Ammon's horn (tissue), 1 donor: Measurements from ENCODE around the gene ARHGAP10.
"Not testable (repeated sequence)": the region's sequence is repeated elsewhere in the genome, so short reads cannot be mapped to it uniquely, and the experiment has no call there.

Experiments used
- DNase-seq: peaks from one replicate; pipeline ENCODE4 v3.0.0-alpha.2; 2016; ENCODE audit warnings: low spot score

Gene ARHGAP10

DNA sequence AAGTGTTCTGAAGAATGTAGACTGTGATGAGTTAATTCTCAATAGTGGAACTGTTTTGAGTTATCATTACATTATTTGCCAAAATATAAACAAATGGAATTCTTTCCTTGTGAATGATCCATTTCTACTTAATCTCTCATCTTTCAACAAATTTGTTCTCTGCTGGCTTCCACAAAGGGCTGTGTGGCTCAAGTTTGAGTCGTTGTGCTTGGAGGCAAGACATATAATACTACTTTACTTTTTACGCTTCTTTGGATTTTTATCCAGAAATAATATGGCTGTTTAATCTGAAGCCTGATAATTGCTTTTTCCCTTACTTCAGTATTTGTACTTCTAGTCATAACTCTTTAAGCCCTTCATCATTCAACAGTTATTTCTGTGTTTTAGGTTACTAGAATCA, 169.5 kb downstream of the ARHGAP10 start:
- DNase-seq, result no peak

DNA sequence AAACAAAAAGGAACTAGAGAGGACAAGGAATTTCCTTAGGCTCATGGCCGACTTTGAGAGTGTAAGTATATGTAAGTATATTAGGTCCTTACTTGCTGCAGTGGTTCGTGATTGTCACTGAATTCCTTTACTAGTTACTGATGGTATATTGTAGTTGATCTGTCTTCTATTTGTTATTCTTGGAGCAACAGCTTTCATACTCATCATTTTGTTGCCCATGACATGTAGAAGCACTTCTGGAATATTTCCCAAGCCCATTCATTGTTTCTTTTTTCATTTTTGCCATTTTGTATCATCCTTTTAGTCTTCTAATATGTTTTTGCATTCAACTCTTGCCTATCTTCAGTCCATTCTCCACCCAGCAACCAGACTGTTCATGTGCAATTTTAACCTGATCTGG, 170.0 kb downstream of the ARHGAP10 start:
- DNase-seq, result no peak

DNA sequence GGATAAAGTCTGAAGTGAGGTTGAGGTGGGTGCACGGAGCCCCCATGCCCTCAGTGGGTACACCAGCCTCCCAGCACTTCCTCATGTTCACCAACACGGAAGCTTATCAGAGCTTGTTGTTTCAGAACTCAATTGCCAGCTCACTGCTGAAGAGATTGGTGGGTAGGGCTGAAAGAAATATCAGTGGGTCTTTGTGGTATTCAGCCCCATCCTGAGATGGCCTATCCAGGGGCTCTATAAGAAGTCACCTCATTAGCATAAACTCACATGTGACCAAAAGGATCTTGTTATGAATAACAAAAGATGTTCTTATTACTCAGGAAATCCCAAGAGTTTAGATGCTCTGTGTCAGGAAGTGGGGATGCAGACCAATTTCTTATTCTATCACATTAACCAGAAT, 177.3 kb downstream of the ARHGAP10 start:
- DNase-seq, result no peak

DNA sequence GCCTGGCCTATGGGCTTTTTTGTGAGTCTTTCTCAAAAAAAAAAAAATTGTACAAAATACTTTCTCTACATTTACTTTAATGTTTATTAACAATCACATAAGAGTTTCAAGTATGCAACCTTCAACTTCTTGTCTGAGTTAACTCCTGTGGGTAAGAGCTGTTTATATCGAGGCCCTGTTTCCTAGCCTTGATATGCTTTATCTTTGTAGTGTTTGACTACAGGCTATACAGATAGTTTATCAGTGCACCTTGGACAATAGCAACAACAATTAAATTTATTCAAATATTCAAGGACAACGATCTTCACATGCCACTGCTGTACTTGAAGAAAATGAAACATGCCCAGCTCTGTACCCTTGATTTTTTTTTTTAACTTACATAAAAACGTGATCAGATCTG, 178.4 kb downstream of the ARHGAP10 start:
- no peak for DNase-seq

DNA sequence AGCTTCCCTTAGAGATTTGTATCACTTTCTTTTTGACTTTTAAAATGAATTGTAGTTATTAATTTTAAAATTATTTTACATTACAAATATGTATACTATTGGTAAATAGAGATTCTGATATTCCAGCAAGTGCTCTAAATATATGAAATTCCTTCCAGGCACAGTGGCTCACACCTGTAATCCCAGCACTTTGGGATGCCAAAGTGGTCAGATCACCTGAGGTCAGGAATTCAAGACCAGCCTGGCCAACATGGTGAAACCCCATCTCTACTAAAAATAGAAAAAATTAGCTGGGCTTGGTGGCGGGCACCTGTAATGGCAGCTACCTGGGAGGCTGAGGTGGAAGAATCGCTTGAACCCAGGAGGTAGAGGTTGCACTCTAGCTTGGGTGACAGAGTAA, 180.2 kb downstream of the ARHGAP10 start:
- DNase-seq, result not testable (repeated sequence)

DNA sequence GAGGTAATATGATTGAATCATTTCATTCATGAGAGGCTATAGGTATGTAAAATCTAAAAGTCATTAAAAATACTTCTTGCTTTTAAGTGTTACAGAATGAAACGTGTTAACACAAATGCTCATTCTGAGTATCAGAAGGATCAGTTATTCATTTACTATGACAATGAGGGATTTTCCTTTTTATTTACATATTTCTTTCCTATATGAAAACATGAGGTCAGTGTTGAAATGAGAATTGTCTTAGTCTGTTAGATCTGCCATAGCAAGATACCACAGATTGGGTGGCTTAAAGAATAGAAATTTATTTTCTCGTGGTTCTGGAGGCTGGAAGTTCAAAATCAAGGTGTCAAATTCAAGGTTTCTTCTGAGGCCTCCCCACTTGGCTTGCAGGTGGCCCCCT, 181.2 kb downstream of the ARHGAP10 start:
- DNase-seq, result no peak

DNA sequence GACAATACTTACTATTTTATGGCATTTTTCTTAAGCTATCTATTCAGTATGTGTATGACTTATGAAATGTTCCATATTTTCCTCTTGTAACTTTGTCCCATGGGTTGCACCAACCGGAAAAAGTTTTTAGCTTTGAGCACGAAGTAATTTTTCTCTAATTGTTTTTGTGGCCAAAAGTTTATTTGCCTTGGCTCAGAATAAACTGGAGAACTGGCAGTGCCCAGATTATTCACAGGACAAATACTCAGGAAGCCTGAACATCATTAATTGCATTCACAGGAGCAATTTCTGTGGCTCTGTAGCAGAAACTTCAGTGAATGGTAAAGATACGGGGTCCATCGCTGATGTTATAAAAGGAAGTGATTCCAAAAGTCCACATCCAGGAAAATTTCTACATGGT, 184.5 kb downstream of the ARHGAP10 start:
- DNase-seq, result no peak

DNA sequence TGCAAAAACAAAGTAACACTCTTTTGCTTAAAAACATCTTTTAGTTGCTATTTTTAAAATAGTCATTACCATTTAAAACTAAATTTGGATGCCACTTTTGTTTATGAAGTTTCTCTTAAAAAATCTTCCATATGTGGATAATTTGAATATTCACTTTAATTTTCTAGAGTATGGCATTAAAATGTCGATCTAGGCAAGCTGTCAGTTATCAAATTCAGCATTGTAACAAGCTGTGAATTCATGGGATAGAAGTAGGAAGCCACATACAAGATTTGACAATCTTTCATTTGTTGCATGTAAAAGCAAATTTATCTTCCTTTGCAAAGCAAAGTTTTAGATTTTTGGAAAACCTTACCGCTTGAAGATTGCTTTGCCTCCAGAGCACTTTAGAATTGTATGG, 191.5 kb downstream of the ARHGAP10 start:
- no peak for DNase-seq

DNA sequence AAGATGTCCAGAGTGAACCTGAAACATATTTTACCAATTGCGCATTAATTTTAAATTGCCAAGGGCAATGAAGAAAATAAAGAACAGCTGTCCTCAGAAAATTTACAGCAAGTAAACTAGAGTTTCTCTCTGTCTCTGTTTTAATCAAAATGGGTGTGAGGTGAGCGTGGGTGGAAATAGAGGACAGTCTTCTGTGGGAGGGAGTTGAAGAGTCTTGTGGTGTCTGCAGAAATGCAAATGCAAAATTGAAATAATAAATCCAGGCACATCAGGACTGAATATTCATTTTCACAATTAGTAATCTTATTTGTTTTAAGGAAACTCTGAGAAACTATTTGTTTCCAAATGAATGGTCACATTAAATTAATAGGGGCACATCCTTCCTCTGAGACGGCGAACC, 192.0 kb downstream of the ARHGAP10 start:
- DNase-seq, result no peak

DNA sequence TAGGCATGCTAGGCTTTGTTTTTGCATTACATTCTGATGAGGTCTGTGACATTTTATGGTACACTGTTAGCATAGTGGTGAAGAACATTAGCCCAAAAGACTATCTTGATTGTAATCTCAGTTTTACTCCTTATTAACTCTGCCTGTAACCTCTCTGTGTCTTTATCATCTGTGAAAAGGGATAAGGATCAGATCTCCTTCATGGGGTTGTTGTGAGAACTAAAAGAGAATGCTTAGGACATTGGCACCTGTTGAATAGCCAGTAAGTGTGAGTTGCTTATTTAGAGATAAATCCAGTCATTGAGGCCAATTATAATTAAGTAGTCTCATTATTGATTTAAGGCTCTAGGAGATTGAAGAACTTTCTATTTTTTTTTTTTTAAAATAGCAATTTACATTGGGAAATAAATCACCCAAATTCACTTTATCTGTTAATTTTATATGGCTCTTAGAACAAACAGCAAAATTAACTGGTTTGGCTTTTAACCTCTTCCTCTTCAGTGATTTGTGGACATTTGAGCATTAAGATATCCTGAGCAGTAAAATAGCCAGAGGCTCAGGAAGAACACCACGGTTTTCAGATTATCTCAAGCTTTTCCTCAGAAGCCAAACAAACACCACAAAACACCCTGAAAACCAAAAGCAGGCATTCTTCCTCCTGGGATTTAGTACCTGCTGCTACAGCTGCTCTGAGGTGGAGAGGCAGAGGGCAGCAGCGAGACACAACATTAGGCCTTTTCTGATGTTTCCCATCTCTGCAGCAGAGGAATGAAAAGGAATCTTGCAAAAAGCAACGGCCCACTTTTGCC, 192.9 kb downstream of the ARHGAP10 start:
- DNase-seq, result peak; percentile 68

DNA sequence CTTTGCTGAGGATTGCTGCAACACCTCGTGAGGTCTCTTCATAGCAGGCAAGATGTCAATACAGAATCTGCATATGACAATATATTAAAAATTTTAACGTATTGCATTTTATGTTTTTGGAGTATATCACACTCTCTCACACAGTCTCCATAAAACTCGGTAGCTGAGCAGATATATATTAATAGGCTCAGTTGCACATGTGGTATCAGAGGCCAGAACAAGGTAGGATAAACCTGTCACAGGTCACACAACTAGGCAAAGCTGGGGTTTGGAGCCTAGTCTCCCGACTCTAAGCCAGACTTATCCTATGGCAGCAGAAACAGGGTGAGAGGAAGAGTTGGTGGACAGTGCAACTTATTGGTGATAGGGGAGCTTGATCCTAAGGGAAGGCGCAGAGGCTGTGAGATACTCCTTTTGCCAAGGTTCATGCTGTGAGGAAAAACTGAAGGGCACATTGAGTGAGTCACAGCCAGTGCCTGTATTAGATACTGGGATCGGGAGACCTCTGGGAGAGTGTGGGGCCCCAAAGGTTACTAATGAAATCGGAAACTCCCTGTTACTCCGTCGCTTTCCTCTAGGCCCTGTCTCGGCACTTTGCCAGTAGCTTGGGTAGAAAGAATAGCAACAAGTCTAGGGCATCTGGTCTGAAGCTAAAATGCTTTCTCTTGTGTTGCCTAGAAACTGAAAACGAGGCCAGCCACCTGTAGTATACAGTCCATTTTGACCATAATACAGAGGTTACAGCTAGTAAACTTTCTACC, 195.7 kb downstream of the ARHGAP10 start:
- DNase-seq, result no peak

DNA sequence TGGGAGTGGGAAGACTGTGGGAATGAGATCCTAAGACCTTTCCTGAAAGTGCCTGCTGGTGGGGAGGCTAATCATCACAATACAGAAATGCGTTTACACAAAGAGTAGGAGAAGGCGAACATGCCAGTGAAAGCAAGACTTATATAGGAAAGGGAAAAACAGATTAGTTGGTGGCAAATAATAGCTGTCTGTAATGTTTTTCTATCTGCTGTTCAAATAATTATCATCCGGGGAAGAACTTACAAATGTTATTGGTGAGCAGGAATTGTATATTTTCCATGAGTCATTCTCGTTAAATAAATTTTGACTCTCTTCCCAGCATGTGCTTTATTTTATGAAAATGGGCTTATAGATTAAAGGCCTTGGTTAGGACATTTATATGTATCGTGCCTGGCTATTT, 196.5 kb downstream of the ARHGAP10 start:
- DNase-seq, result no peak

DNA sequence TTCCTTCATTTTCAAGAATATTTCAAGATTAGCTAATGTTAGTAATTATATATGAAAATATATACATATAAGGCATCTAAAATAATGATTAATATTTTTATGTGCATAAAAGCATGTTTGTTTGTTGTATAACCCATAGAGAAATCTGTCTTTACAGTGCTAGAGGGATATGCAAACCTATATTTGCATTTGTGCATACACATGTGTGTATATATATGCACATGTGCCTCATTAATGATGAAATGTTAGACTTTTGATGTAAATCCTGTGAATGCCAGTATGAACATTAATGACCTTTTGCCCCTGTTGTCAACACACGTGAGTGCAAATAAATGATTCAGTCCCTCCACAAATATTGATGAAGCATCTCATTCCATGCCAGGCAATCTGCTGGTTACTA, 197.9 kb downstream of the ARHGAP10 start:
- DNase-seq, result no peak

DNA sequence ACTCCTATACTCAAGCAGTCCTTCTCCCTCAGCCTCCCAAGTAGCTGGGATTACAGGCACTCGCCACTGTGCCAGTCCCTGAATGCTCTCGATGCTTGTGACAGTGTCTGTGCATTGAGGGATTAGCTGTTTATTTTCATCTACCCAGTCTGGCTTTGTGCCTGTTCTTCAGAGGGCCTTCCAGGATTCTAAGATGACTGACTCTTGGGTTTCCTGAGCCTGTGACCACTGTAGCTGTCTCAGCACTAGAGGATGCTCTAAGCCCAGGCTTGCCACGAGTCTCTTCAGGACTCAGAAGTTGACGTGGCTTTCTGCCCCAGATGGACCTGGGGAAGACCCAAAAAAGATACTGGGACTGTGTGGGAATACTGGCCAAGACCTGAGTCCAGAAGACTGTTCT, 201.4 kb downstream of the ARHGAP10 start:
- peak; percentile 27 for DNase-seq

DNA sequence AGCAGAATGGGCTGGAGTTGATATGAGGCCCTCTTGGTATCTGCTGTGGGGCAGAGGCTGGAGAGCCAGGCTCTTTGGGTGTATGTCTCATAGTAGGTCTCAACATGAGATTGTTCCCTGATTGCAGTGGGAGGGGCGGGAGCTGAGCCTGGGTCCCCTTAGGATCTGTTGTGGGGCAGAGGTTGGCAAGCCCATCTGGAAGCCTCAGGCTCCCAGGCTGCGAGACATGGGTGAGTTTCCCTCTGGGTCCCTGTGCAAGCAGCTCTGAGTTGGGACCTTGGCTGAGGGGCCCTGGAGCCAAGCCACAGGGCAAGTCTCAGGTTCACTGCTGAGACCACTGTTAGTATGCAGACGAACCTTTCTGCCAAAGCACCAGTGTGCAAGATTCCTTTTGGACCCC, 201.9 kb downstream of the ARHGAP10 start:
- DNase-seq, result no peak

DNA sequence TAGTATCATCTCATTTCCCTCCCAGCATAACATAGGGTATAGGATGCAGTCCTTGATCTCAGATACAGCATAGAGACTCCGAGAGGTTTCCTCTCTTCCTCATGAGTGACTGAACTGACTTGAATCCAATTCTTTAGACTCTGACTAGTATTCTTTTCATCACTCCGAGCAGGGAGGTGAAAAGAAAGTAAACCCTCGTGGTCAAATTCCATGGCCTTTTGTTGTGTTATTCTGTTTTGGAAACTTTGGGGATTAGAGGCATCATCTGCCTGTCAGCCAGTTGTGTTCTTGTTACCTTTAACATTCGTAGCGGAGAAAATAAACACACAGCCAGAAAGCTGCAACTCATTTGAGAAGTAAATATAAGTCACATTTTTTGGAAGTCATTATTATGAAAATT, 206.6 kb downstream of the ARHGAP10 start:
- no peak for DNase-seq

DNA sequence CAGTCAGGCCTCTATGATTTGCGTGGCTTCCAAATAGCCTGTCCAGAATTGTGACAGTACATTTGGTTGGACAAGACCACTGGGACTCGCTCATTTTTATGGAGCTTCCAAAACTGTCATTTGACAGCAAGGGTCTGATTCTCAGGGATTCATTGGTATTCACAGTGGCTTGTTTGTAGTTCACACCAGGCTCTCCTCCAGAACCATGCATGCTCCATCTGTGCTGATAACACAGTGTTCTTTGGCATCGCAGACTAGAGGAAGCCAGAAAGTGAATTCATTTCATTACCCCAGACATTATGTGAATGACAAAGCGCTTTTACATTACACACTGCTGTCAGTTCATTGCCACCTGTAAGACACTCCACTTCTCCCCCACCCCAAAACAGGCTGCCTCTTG, 208.3 kb downstream of the ARHGAP10 start:
- DNase-seq, result peak; percentile 80

DNA sequence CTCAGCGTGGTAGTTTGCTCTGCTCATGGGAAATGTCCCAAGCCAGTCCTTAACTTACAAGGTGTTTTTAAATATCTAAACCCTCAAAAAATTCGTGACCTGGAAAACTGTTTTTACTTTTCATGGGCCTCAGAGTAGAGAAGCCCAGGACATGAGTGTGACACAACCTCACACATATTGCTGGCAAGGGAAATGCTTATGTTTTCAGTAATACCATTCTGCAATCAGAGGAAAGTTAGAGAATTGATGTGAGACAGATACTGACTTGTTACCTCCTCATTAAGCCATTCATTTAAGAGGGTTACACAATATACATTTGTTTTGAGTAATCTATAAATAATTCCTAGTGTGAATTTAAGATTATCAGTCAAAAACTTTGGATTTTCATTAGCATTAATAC, 209.5 kb downstream of the ARHGAP10 start:
- no peak for DNase-seq

DNA sequence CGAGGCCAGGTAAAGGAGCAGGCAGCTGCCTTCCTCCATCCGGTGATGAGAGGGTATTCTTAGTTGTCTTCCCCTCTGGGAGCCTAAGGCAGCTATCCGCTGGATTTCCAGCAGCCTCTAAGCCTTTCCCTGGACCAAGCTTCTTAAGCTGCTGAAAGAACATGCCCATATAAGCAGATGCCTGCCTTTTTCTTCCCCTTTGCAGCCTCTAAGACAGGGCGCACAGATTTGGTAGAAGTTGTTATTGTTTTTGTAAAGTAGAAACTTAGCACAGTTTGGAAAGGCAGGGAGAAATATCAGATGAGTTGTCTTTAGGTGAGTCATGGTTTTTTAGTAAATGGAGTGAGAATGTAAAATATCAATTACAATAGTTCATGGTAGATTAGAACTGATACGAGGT, 210.8 kb downstream of the ARHGAP10 start:
- DNase-seq, result no peak

DNA sequence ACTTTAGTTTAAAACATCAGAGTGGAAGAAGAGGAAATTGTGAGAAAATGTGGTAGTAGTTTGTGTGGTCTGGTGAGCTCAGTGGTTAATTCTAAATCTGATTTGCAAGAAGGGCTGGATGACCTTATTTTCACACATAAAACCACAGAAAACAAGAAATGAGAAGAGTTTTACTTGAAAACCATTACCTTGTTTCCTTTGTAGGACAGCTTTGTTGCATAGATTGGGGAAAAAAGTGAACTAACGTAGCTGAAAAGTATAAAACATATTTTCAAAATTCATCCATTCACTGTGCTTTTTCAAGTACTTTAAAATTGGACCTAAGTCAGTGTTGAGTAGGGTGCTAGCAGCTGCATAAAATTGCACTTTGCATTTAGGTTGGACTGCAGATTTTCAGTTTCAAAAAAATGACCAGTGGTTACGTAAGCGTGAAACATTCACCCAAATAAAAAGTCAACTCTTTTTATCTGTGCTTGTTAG, 211.3 kb downstream of the ARHGAP10 start:
- no peak for DNase-seq

DNA sequence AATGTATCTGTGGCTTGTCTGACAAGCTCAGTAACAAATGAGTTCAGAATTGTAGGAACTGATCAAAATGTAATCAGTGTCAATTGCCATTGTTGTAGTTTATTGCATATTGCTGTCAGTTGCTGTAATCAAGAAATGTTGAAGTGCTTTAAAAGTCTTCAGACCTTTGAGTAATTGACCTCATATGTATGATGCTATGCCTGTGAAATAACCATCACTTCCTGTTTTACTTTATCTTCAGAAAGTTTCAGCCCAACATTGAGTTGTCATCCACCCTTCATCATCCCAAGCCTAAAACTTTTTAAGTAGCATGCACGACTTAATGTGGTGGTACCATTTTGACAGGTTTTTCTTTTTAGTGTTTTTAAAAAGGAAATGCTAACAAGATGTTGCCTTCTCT, 212.4 kb downstream of the ARHGAP10 start:
- DNase-seq, result no peak

DNA sequence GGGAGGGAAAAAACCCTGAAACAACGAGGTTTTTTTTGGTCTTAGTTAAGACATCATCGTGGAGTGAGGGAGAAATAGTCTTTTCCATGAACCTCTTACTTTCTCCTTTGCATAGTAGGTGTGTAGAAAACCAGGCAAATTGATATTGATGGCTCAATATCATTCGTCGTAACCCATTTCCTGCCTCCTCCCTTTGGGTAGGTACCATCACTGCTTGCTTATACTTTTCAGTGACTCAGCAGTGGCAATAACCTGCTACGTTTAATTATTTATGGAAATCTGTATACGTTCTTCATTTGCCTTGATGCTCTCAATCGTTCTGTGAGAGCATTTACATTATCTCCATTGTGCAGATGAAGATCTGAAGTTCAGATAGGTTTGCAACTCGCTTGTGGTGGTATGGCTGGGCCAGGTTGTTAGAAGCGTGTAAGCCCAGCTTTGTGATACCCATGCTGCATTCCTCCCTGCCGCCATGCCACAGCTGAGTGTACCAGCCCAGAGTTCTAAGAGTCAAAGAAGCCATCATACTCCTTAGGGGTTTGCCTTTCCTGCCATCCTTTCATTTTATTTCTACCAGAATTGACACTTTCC, 212.9 kb downstream of the ARHGAP10 start:
- DNase-seq, result no peak

DNA sequence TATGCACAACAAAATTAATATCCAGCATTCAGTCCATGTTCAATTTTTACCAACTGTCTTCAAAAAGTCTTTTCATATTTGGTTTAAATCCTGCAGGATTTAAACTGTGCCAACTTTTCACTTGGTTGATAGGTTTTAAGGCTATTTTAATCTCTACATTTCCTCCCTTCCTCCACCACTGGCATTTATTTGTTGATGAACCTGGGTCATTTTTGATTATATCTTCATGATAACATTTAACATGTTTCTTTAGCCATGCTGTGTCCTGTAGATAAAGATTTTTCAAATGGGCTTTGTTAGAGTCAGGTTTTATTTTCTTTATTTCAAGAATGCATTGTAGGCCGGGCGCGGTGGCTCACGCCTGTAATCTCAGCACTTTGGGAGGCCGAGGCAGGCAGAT, 216.4 kb downstream of the ARHGAP10 start:
- DNase-seq, result no peak
